WTC11 (cell line): ENCODE results near the gene ATRIP. TPM values are rescaled to one million over a fixed set of nuclear protein-coding genes. Genes with fewer than 3 reads are reported as not detected.
A peak's percentile ranks its signal among the peaks of the same experiment; 100 is the strongest.

Experiments used
- ATAC-seq: fragments of 200-7000 bp; cut with Tn5 transposase; 2 replicates; pipeline ENCODE4 v1.10.0; 2021; ENCODE audit warnings: mild to moderate bottlenecking, moderate library complexity
- CTCF ChIA-PET: fragments of 300-600 bp; sonication (Branson Sonifier 250); formaldehyde crosslinking; loops from one replicate; lab custom pipeline; 2021; ENCODE audit warnings: antibody characterized with exemption; lab: Charles Lee
- POLR2A ChIA-PET: fragments of 350-600 bp; sonication (Branson Sonifier 250); formaldehyde crosslinking; loops from one replicate; lab custom pipeline; 2021; ENCODE audit warnings: antibody characterized with exemption; lab: Charles Lee
- DNase-seq: peaks from one replicate; pipeline ENCODE4 v3.0.0; 2021; ENCODE audit warnings: low spot score
- H3K27ac Mint-ChIP-seq: 2 replicates; pipeline ENCODE4 v1.8.0; 2021; ENCODE audit warnings: mixed read lengths
- H3K27me3 Mint-ChIP-seq: 2 replicates; pipeline ENCODE4 v1.8.0; 2021; ENCODE audit warnings: low read depth, mild to moderate bottlenecking, moderate library complexity, mixed read lengths
- H3K36me3 Mint-ChIP-seq: 2 replicates; pipeline ENCODE4 v1.8.0; 2021; ENCODE audit warnings: mixed read lengths
- H3K4me1 Mint-ChIP-seq: 2 replicates; pipeline ENCODE4 v1.8.0; 2022; ENCODE audit warnings: mixed read lengths
- H3K4me3 Mint-ChIP-seq: 2 replicates; pipeline ENCODE4 v1.8.0; 2021; ENCODE audit warnings: mild to moderate bottlenecking, moderate library complexity, mixed read lengths
- H3K9me3 Mint-ChIP-seq: 2 replicates; pipeline ENCODE4 v1.8.0; 2021; ENCODE audit warnings: mixed read lengths
- CTCF ChIP-seq: fragments of 200-600 bp; IDR thresholded peaks from 2 replicates; pipeline ENCODE4 v1.8.0; 2022; ENCODE audit warnings: antibody characterized with exemption
- E2F4 ChIP-seq: sonication (generic); formaldehyde crosslinking; IDR thresholded peaks from 2 replicates; pipeline ENCODE4 v1.8.1; 2022; ENCODE audit warnings: low read depth, mild to moderate bottlenecking, moderate library complexity, missing genetic modification reagents, borderline replicate concordance
- EMX1 ChIP-seq: fragments of 250-450 bp; sonication (Bioruptor Pico); IDR thresholded peaks from 2 replicates; pipeline ENCODE4 v1.8.0; 2021; ENCODE audit warnings: mild to moderate bottlenecking
- GABPB1 ChIP-seq: sonication (generic); formaldehyde crosslinking; IDR thresholded peaks from 2 replicates; pipeline ENCODE4 v1.8.1; 2023; ENCODE audit warnings: mild to moderate bottlenecking, missing genetic modification reagents
- HMGA2 ChIP-seq: fragments of 250-450 bp; sonication (Bioruptor Pico); IDR thresholded peaks from 2 replicates; pipeline ENCODE4 v1.4.0; 2021; ENCODE audit warnings: mild to moderate bottlenecking, moderate library complexity
- IRF1 ChIP-seq: sonication (generic); formaldehyde crosslinking; IDR thresholded peaks from 2 replicates; pipeline ENCODE4 v1.8.0; 2023; ENCODE audit warnings: missing genetic modification reagents
- IRF2 ChIP-seq: sonication (generic); formaldehyde crosslinking; IDR thresholded peaks from 2 replicates; pipeline ENCODE4 v1.8.0; 2022; ENCODE audit warnings: low read depth, missing genetic modification reagents, borderline replicate concordance
- NFE2L1 ChIP-seq: sonication (generic); formaldehyde crosslinking; IDR thresholded peaks from 2 replicates; pipeline ENCODE4 v1.8.1; 2023; ENCODE audit warnings: missing genetic modification reagents
- NR2C2 ChIP-seq: sonication (generic); formaldehyde crosslinking; IDR thresholded peaks from 2 replicates; pipeline ENCODE4 v1.8.0; 2022; ENCODE audit warnings: mild to moderate bottlenecking, missing genetic modification reagents
- RORB ChIP-seq: fragments of 250-450 bp; sonication (Bioruptor Pico); IDR thresholded peaks from 2 replicates; pipeline ENCODE4 v1.9.0; 2021; ENCODE audit warnings: mild to moderate bottlenecking
- SP1 ChIP-seq: sonication (generic); formaldehyde crosslinking; conservative IDR thresholded peaks from 2 replicates; pipeline ENCODE4 v1.8.1; 2022; ENCODE audit warnings: missing genetic modification reagents
- TEAD1 ChIP-seq: sonication (generic); formaldehyde crosslinking; IDR thresholded peaks from 2 replicates; pipeline ENCODE4 v1.8.0; 2022; ENCODE audit warnings: mild to moderate bottlenecking, missing genetic modification reagents
- ZNF121 ChIP-seq: sonication (generic); formaldehyde crosslinking; IDR thresholded peaks from 2 replicates; pipeline ENCODE4 v1.8.0; 2023; ENCODE audit warnings: missing genetic modification reagents
- total RNA-seq: library from RNA; stranded (reverse); gene quantifications from 3 replicates; pipeline ENCODE4 v1.2.3, GENCODE V29; 2021
- TF ChIP-seq, protein P1 (sequence below): sonication (generic); formaldehyde crosslinking; IDR thresholded peaks from 2 replicates; pipeline ENCODE4 v1.8.0; 2022; ENCODE audit warnings: mild to moderate bottlenecking, missing genetic modification reagents
- TF ChIP-seq, protein P2 (sequence below): fragments of 250-450 bp; sonication (Bioruptor Pico); IDR thresholded peaks from 2 replicates; pipeline ENCODE4 v1.9.0; 2021; ENCODE audit warnings: moderate library complexity, mild to moderate bottlenecking, inconsistent platforms, borderline replicate concordance
- TF ChIP-seq, protein P3 (sequence below): sonication (generic); formaldehyde crosslinking; IDR thresholded peaks from 2 replicates; pipeline ENCODE4 v1.8.0; 2023; ENCODE audit warnings: missing genetic modification reagents, mild to moderate bottlenecking, borderline replicate concordance

The ATRIP gene
- total RNA-seq, 1 experiment from 2014 or later: 18.2 TPM

GRCh38 chr3:48507256-48508061, 60.9 kb downstream of the ATRIP start:
- H3K27ac Mint-ChIP-seq: peak overlapping the region; percentile 90
- H3K36me3 Mint-ChIP-seq: no peaks in the 10 kb centered on the region
- POLR2A ChIA-PET: interaction anchor here (0.7 to 1.6 kb wide), 3 partner anchors 34 to 329 kb away, joined by 3 to 8 read pairs (median 4); partner anchors contain the start of gene ATRIP
- no peak overlapping the region for H3K4me3 Mint-ChIP-seq
- TF ChIP-seq IRF1 (CRISPR knock-in tag) (no peak), TEAD1 (CRISPR knock-in tag) (peak; percentile 52; the same call in 1 of the 2 replicates), NFE2L1 (0 out of 2 replicates have a peak, but pooled peaks have one; percentile 30), SP1 (CRISPR knock-in tag) (peak; percentile 48; the same call in 1 of the 2 replicates), NR2C2 (CRISPR knock-in tag) (no peak), ZNF121 (CRISPR knock-in tag) (peak; percentile 93), RORB (CRISPR knock-in tag) (no peak), CTCF (0 out of 2 replicates have a peak, but pooled peaks have one; percentile 17), E2F4 (CRISPR knock-in tag) (no peak), GABPB1 (CRISPR knock-in tag) (peak; percentile 33; the same call in 1 of the 2 replicates), IRF2 (CRISPR knock-in tag) (no peak), EMX1 (CRISPR knock-in tag) (no peak), HMGA2 (CRISPR knock-in tag) (no peak)
- TF ChIP-seq, protein P1, sequence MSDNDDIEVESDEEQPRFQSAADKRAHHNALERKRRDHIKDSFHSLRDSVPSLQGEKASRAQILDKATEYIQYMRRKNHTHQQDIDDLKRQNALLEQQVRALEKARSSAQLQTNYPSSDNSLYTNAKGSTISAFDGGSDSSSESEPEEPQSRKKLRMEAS (CRISPR knock-in tag): peak; percentile 52; the same call in 1 of the 2 replicates
- TF ChIP-seq, protein P2, sequence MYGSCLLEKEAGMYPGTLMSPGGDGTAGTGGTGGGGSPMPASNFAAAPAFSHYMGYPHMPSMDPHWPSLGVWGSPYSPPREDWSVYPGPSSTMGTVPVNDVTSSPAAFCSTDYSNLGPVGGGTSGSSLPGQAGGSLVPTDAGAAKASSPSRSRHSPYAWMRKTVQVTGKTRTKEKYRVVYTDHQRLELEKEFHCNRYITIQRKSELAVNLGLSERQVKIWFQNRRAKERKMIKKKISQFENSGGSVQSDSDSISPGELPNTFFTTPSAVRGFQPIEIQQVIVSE (CRISPR knock-in tag): no peak
- TF ChIP-seq, protein P3, sequence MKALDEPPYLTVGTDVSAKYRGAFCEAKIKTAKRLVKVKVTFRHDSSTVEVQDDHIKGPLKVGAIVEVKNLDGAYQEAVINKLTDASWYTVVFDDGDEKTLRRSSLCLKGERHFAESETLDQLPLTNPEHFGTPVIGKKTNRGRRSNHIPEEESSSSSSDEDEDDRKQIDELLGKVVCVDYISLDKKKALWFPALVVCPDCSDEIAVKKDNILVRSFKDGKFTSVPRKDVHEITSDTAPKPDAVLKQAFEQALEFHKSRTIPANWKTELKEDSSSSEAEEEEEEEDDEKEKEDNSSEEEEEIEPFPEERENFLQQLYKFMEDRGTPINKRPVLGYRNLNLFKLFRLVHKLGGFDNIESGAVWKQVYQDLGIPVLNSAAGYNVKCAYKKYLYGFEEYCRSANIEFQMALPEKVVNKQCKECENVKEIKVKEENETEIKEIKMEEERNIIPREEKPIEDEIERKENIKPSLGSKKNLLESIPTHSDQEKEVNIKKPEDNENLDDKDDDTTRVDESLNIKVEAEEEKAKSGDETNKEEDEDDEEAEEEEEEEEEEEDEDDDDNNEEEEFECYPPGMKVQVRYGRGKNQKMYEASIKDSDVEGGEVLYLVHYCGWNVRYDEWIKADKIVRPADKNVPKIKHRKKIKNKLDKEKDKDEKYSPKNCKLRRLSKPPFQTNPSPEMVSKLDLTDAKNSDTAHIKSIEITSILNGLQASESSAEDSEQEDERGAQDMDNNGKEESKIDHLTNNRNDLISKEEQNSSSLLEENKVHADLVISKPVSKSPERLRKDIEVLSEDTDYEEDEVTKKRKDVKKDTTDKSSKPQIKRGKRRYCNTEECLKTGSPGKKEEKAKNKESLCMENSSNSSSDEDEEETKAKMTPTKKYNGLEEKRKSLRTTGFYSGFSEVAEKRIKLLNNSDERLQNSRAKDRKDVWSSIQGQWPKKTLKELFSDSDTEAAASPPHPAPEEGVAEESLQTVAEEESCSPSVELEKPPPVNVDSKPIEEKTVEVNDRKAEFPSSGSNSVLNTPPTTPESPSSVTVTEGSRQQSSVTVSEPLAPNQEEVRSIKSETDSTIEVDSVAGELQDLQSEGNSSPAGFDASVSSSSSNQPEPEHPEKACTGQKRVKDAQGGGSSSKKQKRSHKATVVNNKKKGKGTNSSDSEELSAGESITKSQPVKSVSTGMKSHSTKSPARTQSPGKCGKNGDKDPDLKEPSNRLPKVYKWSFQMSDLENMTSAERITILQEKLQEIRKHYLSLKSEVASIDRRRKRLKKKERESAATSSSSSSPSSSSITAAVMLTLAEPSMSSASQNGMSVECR (CRISPR knock-in tag): peak; percentile 65; the same call in 1 of the 2 replicates
- H3K4me1 Mint-ChIP-seq: peaks cover 36% of the 10 kb centered on the region
- no peaks in the 10 kb centered on the region; the same call in none of the 2 replicates for H3K27me3 Mint-ChIP-seq
- CTCF ChIA-PET: interaction anchor here (0.6 to 9.1 kb wide), 21 partner anchors 12 to 317 kb away, joined by 3 to 168 read pairs (median 5); partner anchors contain the start of genes ATRIP, CCDC51, PFKFB4 and SLC26A6
- H3K9me3 Mint-ChIP-seq: no peaks in the 10 kb centered on the region
- ATAC-seq (peak; percentile 85), DNase-seq (peak; percentile 84)
